ENCODE measurements around the gene NAA16. TPM values are rescaled to one million over a fixed set of nuclear protein-coding genes. Genes with fewer than 3 reads are reported as not detected.

NAA16 gene
- total RNA-seq, 6 experiments from 2014 or later, result 5.0 to 9.9 (median 7.6) TPM

DNA sequence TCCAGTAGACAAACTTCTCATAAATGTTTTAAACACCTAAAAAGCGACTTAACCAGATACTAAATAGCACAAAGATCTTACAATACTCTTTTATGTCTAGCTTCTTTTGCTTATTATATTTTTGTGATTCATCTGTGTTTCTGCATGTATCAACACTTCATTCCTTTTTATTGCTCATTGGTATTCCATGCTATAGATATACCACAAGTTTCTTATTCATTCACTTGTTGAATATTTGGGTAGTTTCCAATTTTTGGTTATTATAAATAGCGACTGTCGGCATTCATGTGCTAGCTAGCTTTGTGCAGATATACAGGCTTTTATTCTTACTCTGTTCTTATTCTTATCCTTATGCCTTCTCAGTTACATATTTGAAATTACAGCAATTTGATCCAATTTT lies 96.3 kb downstream of the NAA16 start:
- TF ChIP-seq, protein P1, sequence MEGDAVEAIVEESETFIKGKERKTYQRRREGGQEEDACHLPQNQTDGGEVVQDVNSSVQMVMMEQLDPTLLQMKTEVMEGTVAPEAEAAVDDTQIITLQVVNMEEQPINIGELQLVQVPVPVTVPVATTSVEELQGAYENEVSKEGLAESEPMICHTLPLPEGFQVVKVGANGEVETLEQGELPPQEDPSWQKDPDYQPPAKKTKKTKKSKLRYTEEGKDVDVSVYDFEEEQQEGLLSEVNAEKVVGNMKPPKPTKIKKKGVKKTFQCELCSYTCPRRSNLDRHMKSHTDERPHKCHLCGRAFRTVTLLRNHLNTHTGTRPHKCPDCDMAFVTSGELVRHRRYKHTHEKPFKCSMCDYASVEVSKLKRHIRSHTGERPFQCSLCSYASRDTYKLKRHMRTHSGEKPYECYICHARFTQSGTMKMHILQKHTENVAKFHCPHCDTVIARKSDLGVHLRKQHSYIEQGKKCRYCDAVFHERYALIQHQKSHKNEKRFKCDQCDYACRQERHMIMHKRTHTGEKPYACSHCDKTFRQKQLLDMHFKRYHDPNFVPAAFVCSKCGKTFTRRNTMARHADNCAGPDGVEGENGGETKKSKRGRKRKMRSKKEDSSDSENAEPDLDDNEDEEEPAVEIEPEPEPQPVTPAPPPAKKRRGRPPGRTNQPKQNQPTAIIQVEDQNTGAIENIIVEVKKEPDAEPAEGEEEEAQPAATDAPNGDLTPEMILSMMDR (IDR thresholded peaks at IDR 0.05), result no peak
- no peak for TF ChIP-seq POLR2A (IDR thresholded peaks at IDR 0.05)
- Histone ChIP-seq H3K4me3 (no peak overlapping the region), H3K27ac (no peak overlapping the region), H3K27me3 (no peaks in the 10 kb centered on the region), H3K4me1 (peaks cover 0 to 2% (median 0%) of the 10 kb centered on the region in 4 donors), H3K36me3 (no peaks in the 10 kb centered on the region), H3K9me3 (no peaks in the 10 kb centered on the region)
- ATAC-seq (no peak), DNase-seq (no peak)
- intact Hi-C loops (cut with DNase I), result no loop called here
- WGBS (ENCODE audit: insufficient coverage, low coverage, low lambda C conversion rate, missing lambda C conversion rate), result 45% methylated on average over 3 of the region's 3 CpGs

DNA sequence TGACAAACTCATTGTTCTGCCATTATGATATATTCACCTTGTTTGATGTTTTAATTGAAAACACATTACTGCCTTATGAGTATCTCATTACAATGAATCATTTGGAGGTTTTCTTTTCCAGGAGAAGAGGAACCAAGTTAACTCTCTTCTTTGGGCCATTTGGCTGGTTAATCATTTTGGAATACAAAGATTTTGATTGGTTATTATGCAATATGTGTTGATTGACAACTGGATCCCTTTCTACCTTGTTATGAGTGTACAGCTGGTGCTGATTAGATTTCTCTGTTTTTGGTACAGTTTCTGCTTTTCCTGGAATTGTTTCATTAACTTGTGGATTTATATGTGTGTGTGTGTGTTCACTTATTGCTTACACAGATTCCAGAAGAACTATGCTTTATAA lies 97.1 kb downstream of the NAA16 start:
- DNase-seq (no peak), ATAC-seq (no peak)
- Histone ChIP-seq H3K4me3 (no peak overlapping the region), H3K9me3 (no peaks in the 10 kb centered on the region), H3K36me3 (no peaks in the 10 kb centered on the region), H3K27ac (no peak overlapping the region), H3K4me1 (peaks cover 0 to 2% (median 0%) of the 10 kb centered on the region in 4 donors), H3K27me3 (no peaks in the 10 kb centered on the region)
- TF ChIP-seq, protein P1 (IDR thresholded peaks at IDR 0.05), result no peak
- no peak for TF ChIP-seq POLR2A (IDR thresholded peaks at IDR 0.05)
- intact Hi-C loops (cut with DNase I), result no loop called here

DNA sequence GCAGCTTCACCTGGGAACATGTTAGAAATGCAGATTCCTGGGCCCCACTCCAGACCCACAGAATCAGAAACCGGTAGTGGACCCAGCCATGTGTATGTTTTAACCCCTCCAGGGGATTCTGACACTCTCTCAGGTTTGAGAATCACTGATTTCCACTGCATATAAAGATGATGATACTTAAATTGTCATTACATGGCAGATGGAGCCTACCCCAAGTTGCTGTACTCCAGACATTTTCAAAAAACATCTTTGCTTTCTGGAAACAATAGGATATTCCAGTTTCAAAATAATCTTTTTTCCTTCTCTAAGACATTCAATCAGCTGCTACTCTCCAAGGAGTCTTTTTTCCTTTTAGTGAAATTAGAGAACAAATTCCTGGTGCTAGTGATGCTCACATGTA lies 97.7 kb downstream of the NAA16 start:
- Histone ChIP-seq H3K4me3 (no peak overlapping the region), H3K27ac (no peak overlapping the region), H3K4me1 (peaks cover 0 to 2% (median 0%) of the 10 kb centered on the region in 4 donors), H3K27me3 (no peaks in the 10 kb centered on the region), H3K9me3 (no peaks in the 10 kb centered on the region), H3K36me3 (no peaks in the 10 kb centered on the region)
- DNase-seq, result no peak
- intact Hi-C loops (cut with DNase I), result no loop called here
- ATAC-seq, result no peak
- 50% methylated on average over 1 of the region's 1 CpG for WGBS (ENCODE audit: insufficient coverage, low coverage, low lambda C conversion rate, missing lambda C conversion rate)
- TF ChIP-seq, protein P1 (IDR thresholded peaks at IDR 0.05), result no peak
- TF ChIP-seq POLR2A (IDR thresholded peaks at IDR 0.05), result no peak

DNA sequence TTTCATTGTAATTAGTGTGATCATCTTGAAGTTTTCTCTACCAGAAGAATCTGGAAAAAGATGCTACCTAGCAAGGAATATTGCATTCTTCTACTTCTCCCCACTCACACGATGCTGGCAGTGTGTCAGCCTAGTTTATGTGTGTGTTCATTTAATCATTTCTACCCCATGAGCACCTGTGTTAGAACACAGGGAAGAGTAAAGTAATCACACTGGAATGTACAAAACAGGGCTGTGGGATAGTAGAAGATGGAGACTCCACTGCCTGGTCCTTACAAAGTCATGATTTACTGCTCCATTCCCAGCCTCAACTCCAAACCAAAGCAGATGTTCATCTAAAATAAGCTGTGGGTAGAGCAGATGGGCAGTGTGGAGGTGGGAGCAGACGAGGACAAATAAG lies 98.5 kb downstream of the NAA16 start:
- Histone ChIP-seq H3K27me3 (no peaks in the 10 kb centered on the region), H3K4me3 (no peak overlapping the region), H3K27ac (no peak overlapping the region), H3K4me1 (peaks cover 0 to 2% (median 0%) of the 10 kb centered on the region in 4 donors), H3K9me3 (no peaks in the 10 kb centered on the region), H3K36me3 (no peaks in the 10 kb centered on the region)
- no peak for TF ChIP-seq POLR2A (IDR thresholded peaks at IDR 0.05)
- TF ChIP-seq, protein P1 (IDR thresholded peaks at IDR 0.05), result no peak
- intact Hi-C loops (cut with DNase I), result no loop called here
- 51% methylated on average over 2 of the region's 2 CpGs for WGBS (ENCODE audit: insufficient coverage, low coverage, low lambda C conversion rate, missing lambda C conversion rate)
- no peak for ATAC-seq
- no peak for DNase-seq

DNA sequence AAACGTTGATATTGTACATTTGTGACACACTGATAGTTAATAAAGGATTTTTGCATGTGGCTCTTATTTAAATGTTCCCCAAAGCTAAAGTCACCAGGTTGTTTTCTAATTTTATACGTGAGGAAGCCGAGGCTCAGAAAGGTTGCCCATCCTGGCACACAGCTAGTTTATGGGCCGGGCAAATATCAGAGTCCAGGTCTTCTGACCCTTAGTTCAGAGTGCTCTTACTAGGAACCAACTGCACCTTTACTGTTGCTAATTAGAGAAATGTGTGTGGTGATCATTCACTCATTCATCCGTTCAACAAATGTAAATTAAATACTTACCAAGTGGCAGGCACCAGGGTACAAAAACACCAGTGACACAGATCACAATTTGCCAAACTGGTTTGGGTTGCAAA lies 100.0 kb downstream of the NAA16 start:
- no peaks in the 10 kb centered on the region for H3K9me3 ChIP-seq
- TF ChIP-seq POLR2A (IDR thresholded peaks at IDR 0.05), result no peak
- TF ChIP-seq, protein P1 (IDR thresholded peaks at IDR 0.05), result no peak
- DNase-seq, result peak in 1 of 3 donors; percentile 52
- 35% methylated on average over 5 of the region's 5 CpGs for WGBS (ENCODE audit: insufficient coverage, low coverage, low lambda C conversion rate, missing lambda C conversion rate)
- H3K27me3 ChIP-seq, result no peaks in the 10 kb centered on the region
- H3K4me1 ChIP-seq, result peaks cover 0 to 2% (median 0%) of the 10 kb centered on the region in 4 donors
- H3K4me3 ChIP-seq, result no peak overlapping the region
- no peaks in the 10 kb centered on the region for H3K36me3 ChIP-seq
- intact Hi-C loops (cut with DNase I), result no loop called here
- no peak overlapping the region for H3K27ac ChIP-seq
- ATAC-seq, result peak; percentile 69 to 90 (median 83)
